OCI-LY1 (cell line): ENCODE data around the gene GLI2.

Experiments used
- H2AFZ ChIP-seq: fragments of 200-600 bp; sonication (generic), shearing (Covaris generic); 2 replicates; pipeline ENCODE4 v1.6.0; 2014; ENCODE audit warnings: antibody characterized with exemption, mild to moderate bottlenecking, low read length
- H3F3A ChIP-seq: fragments of 200-600 bp; sonication (generic), shearing (Covaris generic); 2 replicates; pipeline ENCODE4 v1.6.0; 2014; ENCODE audit warnings: mild to moderate bottlenecking, antibody characterized with exemption, low read length, moderate library complexity; ENCODE audit not compliant: insufficient read depth
- H3K27ac ChIP-seq: fragments of 200-600 bp; sonication (generic); 2 replicates; pipeline ENCODE4 v1.5.1; 2014; ENCODE audit warnings: low read length, mixed run types, mild to moderate bottlenecking, low read depth; ENCODE audit not compliant: poor library complexity, severe bottlenecking
- H3K27me3 ChIP-seq: fragments of 200-600 bp; sonication (generic); 2 replicates; pipeline ENCODE4 v1.6.0; 2014; ENCODE audit warnings: antibody characterized with exemption, mild to moderate bottlenecking, low read length, moderate library complexity; ENCODE audit not compliant: insufficient read depth
- H3K36me3 ChIP-seq: fragments of 200-600 bp; sonication (generic); 2 replicates; pipeline ENCODE4 v1.6.1; 2014; ENCODE audit warnings: mild to moderate bottlenecking, antibody characterized with exemption, low read length, moderate library complexity, mixed read lengths; ENCODE audit not compliant: insufficient read depth
- H3K4me1 ChIP-seq: fragments of 200-600 bp; sonication (generic); 2 replicates; pipeline ENCODE4 v1.5.1; 2014; ENCODE audit warnings: mild to moderate bottlenecking, low read length, moderate library complexity; ENCODE audit not compliant: insufficient read depth, severe bottlenecking
- H3K4me2 ChIP-seq: fragments of 200-600 bp; sonication (generic), shearing (Covaris generic); 2 replicates; pipeline ENCODE4 v1.6.1; 2014; ENCODE audit warnings: low read length
- H3K4me3 ChIP-seq: fragments of 200-600 bp; sonication (generic); 2 replicates; pipeline ENCODE4 v1.5.1; 2014; ENCODE audit warnings: low read length, low read depth, mild to moderate bottlenecking, mixed read lengths; ENCODE audit not compliant: poor library complexity, severe bottlenecking
- H3K79me2 ChIP-seq: fragments of 200-600 bp; shearing (Covaris generic); 2 replicates; pipeline ENCODE4 v1.6.1; 2016; ENCODE audit warnings: mixed run types, low read length, mixed read lengths; ENCODE audit not compliant: insufficient read depth
- H3K9ac ChIP-seq: fragments of 200-600 bp; sonication (generic), shearing (Covaris generic); 2 replicates; pipeline ENCODE4 v1.6.1; 2014; ENCODE audit warnings: mild to moderate bottlenecking, low read length, mixed read lengths
- H3K9me2 ChIP-seq: fragments of 200-600 bp; sonication (generic), shearing (Covaris generic); 2 replicates; pipeline ENCODE4 v1.6.1; 2014; ENCODE audit warnings: low read depth, mild to moderate bottlenecking, low read length, mixed read lengths
- H3K9me3 ChIP-seq: fragments of 200-600 bp; shearing (Covaris generic); 2 replicates; pipeline ENCODE4 v1.6.1; 2014; ENCODE audit warnings: low read length, mixed read lengths
- H4K20me1 ChIP-seq: fragments of 200-600 bp; sonication (generic), shearing (Covaris generic); 2 replicates; pipeline ENCODE4 v1.6.0; 2016; ENCODE audit warnings: mild to moderate bottlenecking, low read length; ENCODE audit not compliant: insufficient read depth
- CTCF ChIP-seq: fragments of 200-600 bp; sonication (generic), shearing (Covaris generic); IDR thresholded peaks from 2 replicates; pipeline ENCODE4 v1.5.1; 2017; ENCODE audit warnings: mild to moderate bottlenecking, antibody characterized with exemption, low read length, moderate library complexity, mixed read lengths
- EZH2 ChIP-seq: fragments of 200-600 bp; sonication (generic), shearing (Covaris generic); IDR thresholded peaks from 2 replicates; pipeline ENCODE4 v1.8.0; 2017; ENCODE audit warnings: borderline replicate concordance, mixed run types, mild to moderate bottlenecking, antibody characterized with exemption, low read length, moderate library complexity, mixed read lengths

Gene GLI2

GRCh38 chr2:120768112-120769048 is 32.7 kb downstream of the GLI2 start:
- no peaks in the 10 kb centered on the region for H3F3A ChIP-seq
- no peak overlapping the region for H3K4me3 ChIP-seq
- 0 out of 2 replicates have a peak, but pooled peaks cover 3% of the 10 kb centered on the region for H3K27me3 ChIP-seq
- TF ChIP-seq EZH2, result no peak
- TF ChIP-seq CTCF, result no peak
- H3K4me2 ChIP-seq, result no peak overlapping the region
- no peak overlapping the region for H3K27ac ChIP-seq
- no peaks in the 10 kb centered on the region for H3K36me3 ChIP-seq
- no peak overlapping the region for H2AFZ ChIP-seq
- H3K4me1 ChIP-seq, result no peaks in the 10 kb centered on the region
- no peaks in the 10 kb centered on the region for H3K79me2 ChIP-seq
- no peaks in the 10 kb centered on the region for H4K20me1 ChIP-seq
- no peaks in the 10 kb centered on the region for H3K9me2 ChIP-seq
- H3K9me3 ChIP-seq, result no peaks in the 10 kb centered on the region
- no peak overlapping the region for H3K9ac ChIP-seq

GRCh38 chr2:120769076-120769786 is 33.6 kb downstream of the GLI2 start:
- no peaks in the 10 kb centered on the region for H3K9me3 ChIP-seq
- no peaks in the 10 kb centered on the region for H3K4me1 ChIP-seq
- no peak overlapping the region for H3K4me3 ChIP-seq
- H3K27me3 ChIP-seq, result 0 out of 2 replicates have a peak, but pooled peaks cover 3% of the 10 kb centered on the region
- no peak overlapping the region for H2AFZ ChIP-seq
- no peak overlapping the region for H3K9ac ChIP-seq
- H3K36me3 ChIP-seq, result no peaks in the 10 kb centered on the region
- no peaks in the 10 kb centered on the region for H3F3A ChIP-seq
- H3K27ac ChIP-seq, result no peak overlapping the region
- H4K20me1 ChIP-seq, result no peaks in the 10 kb centered on the region
- H3K4me2 ChIP-seq, result no peak overlapping the region
- H3K79me2 ChIP-seq, result no peaks in the 10 kb centered on the region
- H3K9me2 ChIP-seq, result no peaks in the 10 kb centered on the region
- TF ChIP-seq EZH2 (no peak), CTCF (no peak)

GRCh38 chr2:120769787-120770120 is 34.1 kb downstream of the GLI2 start:
- no peaks in the 10 kb centered on the region for H3K9me3 ChIP-seq
- no peaks in the 10 kb centered on the region for H4K20me1 ChIP-seq
- no peaks in the 10 kb centered on the region for H3K79me2 ChIP-seq
- no peaks in the 10 kb centered on the region for H3K9me2 ChIP-seq
- H3K4me3 ChIP-seq, result no peak overlapping the region
- TF ChIP-seq CTCF (no peak), EZH2 (no peak)
- no peak overlapping the region for H3K9ac ChIP-seq
- no peaks in the 10 kb centered on the region for H3F3A ChIP-seq
- H3K4me1 ChIP-seq, result no peaks in the 10 kb centered on the region
- 0 out of 2 replicates have a peak, but pooled peaks cover 3% of the 10 kb centered on the region for H3K27me3 ChIP-seq
- no peaks in the 10 kb centered on the region for H3K36me3 ChIP-seq
- no peak overlapping the region for H3K27ac ChIP-seq
- H3K4me2 ChIP-seq, result no peak overlapping the region
- no peak overlapping the region for H2AFZ ChIP-seq
